ENCODE results near the gene SWT1. TPM values are rescaled to one million over a fixed set of nuclear protein-coding genes. Genes with fewer than 3 reads are reported as not detected.

The SWT1 gene
- total RNA-seq, 1 donor from 2014 or later = 11.5 TPM

DNA sequence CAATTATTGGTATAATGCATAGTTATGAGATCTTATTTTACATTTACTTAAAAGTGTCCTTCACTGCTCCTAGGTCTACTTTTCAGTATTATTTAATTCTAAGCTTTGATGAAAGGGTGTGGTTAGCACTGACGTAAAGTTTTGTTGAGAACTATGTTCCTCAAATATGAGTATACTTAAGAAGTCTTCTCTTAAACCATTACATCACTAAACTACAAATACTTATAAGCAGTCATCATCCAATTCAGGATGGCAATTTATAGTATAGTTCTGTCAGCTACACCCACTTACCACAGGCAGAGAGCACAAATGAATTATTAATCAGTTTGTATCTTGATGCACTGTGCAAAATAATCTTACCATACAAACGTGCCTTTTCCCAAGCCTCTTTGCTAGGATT is 27.3 kb upstream of the SWT1 start:
- TF ChIP-seq, protein P1, sequence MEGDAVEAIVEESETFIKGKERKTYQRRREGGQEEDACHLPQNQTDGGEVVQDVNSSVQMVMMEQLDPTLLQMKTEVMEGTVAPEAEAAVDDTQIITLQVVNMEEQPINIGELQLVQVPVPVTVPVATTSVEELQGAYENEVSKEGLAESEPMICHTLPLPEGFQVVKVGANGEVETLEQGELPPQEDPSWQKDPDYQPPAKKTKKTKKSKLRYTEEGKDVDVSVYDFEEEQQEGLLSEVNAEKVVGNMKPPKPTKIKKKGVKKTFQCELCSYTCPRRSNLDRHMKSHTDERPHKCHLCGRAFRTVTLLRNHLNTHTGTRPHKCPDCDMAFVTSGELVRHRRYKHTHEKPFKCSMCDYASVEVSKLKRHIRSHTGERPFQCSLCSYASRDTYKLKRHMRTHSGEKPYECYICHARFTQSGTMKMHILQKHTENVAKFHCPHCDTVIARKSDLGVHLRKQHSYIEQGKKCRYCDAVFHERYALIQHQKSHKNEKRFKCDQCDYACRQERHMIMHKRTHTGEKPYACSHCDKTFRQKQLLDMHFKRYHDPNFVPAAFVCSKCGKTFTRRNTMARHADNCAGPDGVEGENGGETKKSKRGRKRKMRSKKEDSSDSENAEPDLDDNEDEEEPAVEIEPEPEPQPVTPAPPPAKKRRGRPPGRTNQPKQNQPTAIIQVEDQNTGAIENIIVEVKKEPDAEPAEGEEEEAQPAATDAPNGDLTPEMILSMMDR (IDR thresholded peaks at IDR 0.05; ENCODE audit: unreplicated experiment) = no peak
- Mint-ChIP-seq H3K36me3 (ENCODE audit: low read depth, unreplicated experiment) (peaks cover 28% of the 10 kb centered on the region), H3K9me3 (ENCODE audit: unreplicated experiment) (peaks cover 4% of the 10 kb centered on the region), H3K4me1 (ENCODE audit: unreplicated experiment) (no peaks in the 10 kb centered on the region), H3K4me3 (ENCODE audit: unreplicated experiment) (no peak overlapping the region), H3K27me3 (ENCODE audit: unreplicated experiment) (no peaks in the 10 kb centered on the region), H3K27ac (ENCODE audit: unreplicated experiment) (no peak overlapping the region)
- DNase-seq (ENCODE audit: low spot score) = no peak

DNA sequence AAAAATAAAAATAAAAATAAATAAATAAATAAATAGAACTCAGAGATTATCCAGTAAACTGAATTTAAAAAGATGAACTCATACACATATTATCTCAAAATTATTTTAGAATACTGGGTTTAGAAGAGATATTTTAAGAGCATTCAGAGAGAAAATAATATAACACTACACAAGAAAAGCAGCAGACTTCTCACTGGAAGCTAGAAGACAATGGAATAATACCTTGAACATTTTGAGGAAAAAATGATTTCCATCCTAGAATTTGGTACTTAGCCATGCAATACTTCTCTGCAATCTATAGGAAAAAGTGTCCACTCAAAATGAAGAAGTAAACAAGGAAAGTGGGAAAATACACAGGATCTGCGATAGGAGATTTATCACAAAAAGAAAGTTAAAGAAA is 24.4 kb upstream of the SWT1 start:
- TF ChIP-seq, protein P1 (IDR thresholded peaks at IDR 0.05; ENCODE audit: unreplicated experiment) = no peak
- H3K36me3 Mint-ChIP-seq (ENCODE audit: low read depth, unreplicated experiment) = peaks cover 32% of the 10 kb centered on the region
- no peaks in the 10 kb centered on the region for H3K27me3 Mint-ChIP-seq (ENCODE audit: unreplicated experiment)
- no peak overlapping the region for H3K27ac Mint-ChIP-seq (ENCODE audit: unreplicated experiment)
- peak overlapping the region; percentile 59 for H3K4me3 Mint-ChIP-seq (ENCODE audit: unreplicated experiment)
- DNase-seq (ENCODE audit: low spot score) = no peak
- H3K4me1 Mint-ChIP-seq (ENCODE audit: unreplicated experiment) = no peaks in the 10 kb centered on the region
- H3K9me3 Mint-ChIP-seq (ENCODE audit: unreplicated experiment) = peaks cover 4% of the 10 kb centered on the region

DNA sequence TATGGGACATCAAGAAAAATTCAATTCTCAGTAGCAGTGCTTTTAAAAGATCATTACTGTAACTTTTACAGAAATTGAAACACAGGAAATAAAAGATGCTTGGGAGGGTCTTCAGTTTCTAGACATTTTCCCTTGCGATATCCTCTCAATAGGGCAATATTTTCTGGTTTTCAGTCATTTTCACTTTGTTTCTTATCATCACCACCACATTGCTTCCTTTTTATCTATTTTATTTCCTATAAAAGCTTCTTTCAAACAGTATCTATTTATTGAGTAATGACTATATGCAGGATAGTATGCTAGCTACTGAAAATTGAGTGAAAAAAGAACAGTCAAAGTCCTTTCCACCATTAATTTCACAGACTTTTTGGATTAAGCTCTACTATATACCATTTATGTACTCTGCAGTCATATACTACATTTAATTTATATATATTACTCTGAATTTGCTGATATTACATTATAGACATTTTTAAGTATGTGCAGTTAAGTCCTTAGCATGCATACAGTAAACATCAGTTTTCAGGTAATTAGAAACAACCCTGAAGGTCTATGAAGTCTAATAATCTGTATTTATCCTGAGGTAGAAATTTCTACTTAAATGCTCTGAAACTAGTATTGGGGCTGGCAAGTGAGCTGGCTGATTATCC is 18.9 kb upstream of the SWT1 start:
- H3K9me3 Mint-ChIP-seq (ENCODE audit: unreplicated experiment) = no peaks in the 10 kb centered on the region

DNA sequence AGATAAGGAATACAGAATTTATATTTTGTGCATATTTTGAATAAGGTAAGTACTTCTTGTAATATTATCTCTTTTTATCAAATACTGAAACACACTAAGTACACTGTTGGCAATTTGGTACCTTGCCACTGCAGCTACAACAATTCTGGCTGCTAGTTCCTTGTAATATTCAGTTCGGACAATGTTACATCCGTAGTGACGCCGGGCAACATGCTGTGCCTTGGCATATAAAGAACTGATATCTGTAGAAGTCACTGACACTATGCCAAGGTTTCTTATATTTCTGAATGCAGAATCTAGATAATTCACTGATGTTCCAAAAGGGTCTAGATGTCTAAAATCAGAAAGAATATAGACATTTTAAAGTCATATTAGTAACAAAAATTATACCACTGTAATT is 17.7 kb upstream of the SWT1 start:
- no peak for DNase-seq (ENCODE audit: low spot score)
- Mint-ChIP-seq H3K27me3 (ENCODE audit: unreplicated experiment) (no peaks in the 10 kb centered on the region), H3K27ac (ENCODE audit: unreplicated experiment) (no peak overlapping the region), H3K36me3 (ENCODE audit: low read depth, unreplicated experiment) (peaks cover 6% of the 10 kb centered on the region), H3K4me1 (ENCODE audit: unreplicated experiment) (no peaks in the 10 kb centered on the region), H3K9me3 (ENCODE audit: unreplicated experiment) (no peaks in the 10 kb centered on the region), H3K4me3 (ENCODE audit: unreplicated experiment) (no peak overlapping the region)
- TF ChIP-seq, protein P1 (IDR thresholded peaks at IDR 0.05; ENCODE audit: unreplicated experiment) = no peak

More for the DNA sequence above, 18.9 kb upstream of the SWT1 start:
- H3K36me3 Mint-ChIP-seq (ENCODE audit: low read depth, unreplicated experiment) = peaks cover 17% of the 10 kb centered on the region
- no peak for DNase-seq (ENCODE audit: low spot score)
- H3K4me1 Mint-ChIP-seq (ENCODE audit: unreplicated experiment) = no peaks in the 10 kb centered on the region
- no peaks in the 10 kb centered on the region for H3K27me3 Mint-ChIP-seq (ENCODE audit: unreplicated experiment)
- TF ChIP-seq, protein P1 (IDR thresholded peaks at IDR 0.05; ENCODE audit: unreplicated experiment) = no peak
- H3K27ac Mint-ChIP-seq (ENCODE audit: unreplicated experiment) = no peak overlapping the region
- H3K4me3 Mint-ChIP-seq (ENCODE audit: unreplicated experiment) = no peak overlapping the region

DNA sequence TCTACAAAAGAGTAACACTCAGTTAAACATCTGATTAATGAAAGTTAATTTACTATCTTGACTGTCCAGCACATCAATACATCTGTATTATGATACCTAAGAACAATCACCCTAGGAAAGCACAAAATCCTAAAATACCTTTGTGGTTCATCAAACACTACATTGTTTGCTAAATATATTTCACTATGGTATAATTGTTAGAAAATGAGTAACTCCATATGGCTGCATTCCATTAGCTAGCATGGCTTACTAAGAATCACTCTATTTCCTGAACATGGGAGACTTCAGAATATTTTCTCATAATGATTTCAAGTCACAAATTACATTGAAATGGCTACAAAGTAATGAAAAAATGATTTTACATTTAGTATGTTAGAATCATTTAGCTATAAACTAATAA is 12.7 kb upstream of the SWT1 start:
- TF ChIP-seq, protein P1 (IDR thresholded peaks at IDR 0.05; ENCODE audit: unreplicated experiment) = no peak
- peaks cover 9% of the 10 kb centered on the region for H3K36me3 Mint-ChIP-seq (ENCODE audit: low read depth, unreplicated experiment)
- H3K4me1 Mint-ChIP-seq (ENCODE audit: unreplicated experiment) = no peaks in the 10 kb centered on the region
- no peak overlapping the region for H3K27ac Mint-ChIP-seq (ENCODE audit: unreplicated experiment)
- no peaks in the 10 kb centered on the region for H3K27me3 Mint-ChIP-seq (ENCODE audit: unreplicated experiment)
- H3K4me3 Mint-ChIP-seq (ENCODE audit: unreplicated experiment) = no peak overlapping the region
- DNase-seq (ENCODE audit: low spot score) = no peak
- H3K9me3 Mint-ChIP-seq (ENCODE audit: unreplicated experiment) = no peaks in the 10 kb centered on the region

Data from endothelial cell (in vitro differentiated cells).